Testis (tissue), 2 donors: ENCODE results near the gene SPTBN4.

Experiments
- POLR2A ChIP-seq: fragments of 450-650 bp; IDR thresholded peaks from one replicate; pipeline ENCODE4 v1.6.1; 2017; ENCODE audit warnings: antibody characterized with exemption, mild to moderate bottlenecking, moderate library complexity
- TF ChIP-seq, protein P1 (sequence below), 3 experiments: fragments of 450-650 bp in 2 of 3; fragments of 200-600 bp in 1 of 3; sonication (generic) in 1 of 3; IDR thresholded peaks; one replicate each; pipeline ENCODE4 v1.5.1; 2016 to 2019; ENCODE audit warnings: antibody characterized with exemption in 3 of 3, mild to moderate bottlenecking in 2 of 3, moderate library complexity in 1 of 3

- TF ChIP-seq, protein P1, sequence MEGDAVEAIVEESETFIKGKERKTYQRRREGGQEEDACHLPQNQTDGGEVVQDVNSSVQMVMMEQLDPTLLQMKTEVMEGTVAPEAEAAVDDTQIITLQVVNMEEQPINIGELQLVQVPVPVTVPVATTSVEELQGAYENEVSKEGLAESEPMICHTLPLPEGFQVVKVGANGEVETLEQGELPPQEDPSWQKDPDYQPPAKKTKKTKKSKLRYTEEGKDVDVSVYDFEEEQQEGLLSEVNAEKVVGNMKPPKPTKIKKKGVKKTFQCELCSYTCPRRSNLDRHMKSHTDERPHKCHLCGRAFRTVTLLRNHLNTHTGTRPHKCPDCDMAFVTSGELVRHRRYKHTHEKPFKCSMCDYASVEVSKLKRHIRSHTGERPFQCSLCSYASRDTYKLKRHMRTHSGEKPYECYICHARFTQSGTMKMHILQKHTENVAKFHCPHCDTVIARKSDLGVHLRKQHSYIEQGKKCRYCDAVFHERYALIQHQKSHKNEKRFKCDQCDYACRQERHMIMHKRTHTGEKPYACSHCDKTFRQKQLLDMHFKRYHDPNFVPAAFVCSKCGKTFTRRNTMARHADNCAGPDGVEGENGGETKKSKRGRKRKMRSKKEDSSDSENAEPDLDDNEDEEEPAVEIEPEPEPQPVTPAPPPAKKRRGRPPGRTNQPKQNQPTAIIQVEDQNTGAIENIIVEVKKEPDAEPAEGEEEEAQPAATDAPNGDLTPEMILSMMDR (IDR thresholded peaks at IDR 0.05): no peak
- TF ChIP-seq POLR2A: no peak
These were observed 101.1 kb downstream of the SPTBN4 start for GRCh38 chr19:40567750-40568494.
